Measurements from ENCODE around the gene PANX2. TPM values are rescaled to one million over a fixed set of nuclear protein-coding genes. Genes with fewer than 3 reads are reported as not detected.

The PANX2 gene
- total and polyA plus RNA-seq, 2 donors (not counting 1 experiment from before 2014, with no cell fraction given): 0.04 to 0.59 TPM

DNA sequence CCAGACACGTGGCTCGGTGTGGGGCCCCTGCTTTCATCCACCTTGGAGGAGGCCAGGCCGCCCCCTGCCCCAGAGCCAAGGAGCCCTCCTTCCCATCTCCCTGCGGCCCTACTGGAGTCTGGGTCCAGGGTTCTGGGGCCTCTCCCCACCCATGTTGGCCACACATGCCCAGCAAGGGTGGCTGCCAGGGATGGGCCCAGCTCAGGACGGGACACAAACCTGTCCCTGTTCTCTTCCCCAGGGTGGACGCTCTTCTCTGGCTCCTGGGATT, 4.6 kb downstream of the PANX2 start:
- no peaks in the 10 kb centered on the region for H3K36me3 ChIP-seq (replicated peaks in 1 of 2; ENCODE audit: control extremely low read depth in 1 of 2, control insufficient read depth in 1 of 2, extremely low read depth in 1 of 2, insufficient read depth in 2 of 2, low read length in 1 of 2)
- H3K79me2 ChIP-seq (ENCODE audit: control insufficient read depth, insufficient read depth, low read length): no peaks in the 10 kb centered on the region
- no peak for ATAC-seq (ENCODE audit: low read depth)
- H3K9ac ChIP-seq (ENCODE audit: low read length): no peak overlapping the region
- TF ChIP-seq EZH2 (IDR thresholded peaks at IDR 0.05; ENCODE audit: borderline replicate concordance, insufficient read depth, low read depth, low read length, poor library complexity, severe bottlenecking) (no peak), CTCF (IDR thresholded peaks at IDR 0.05) (no peak)
- peaks cover 34 to 38% of the 10 kb centered on the region in 2 donors for H3K4me1 ChIP-seq (ENCODE audit: control insufficient read depth in 2 of 2, insufficient read depth in 2 of 2, low read length in 2 of 2)
- ChIA-PET CTCF (interaction anchor here (1.3 to 4.1 kb wide), 2 partner anchors 16 to 25 kb away, joined by 4 to 13 read pairs; no protein-coding TSS in a partner anchor), POLR2A (interaction anchor here (2.0 to 8.0 kb wide), 2 partner anchors 12 to 16 kb away, joined by 7 to 54 read pairs; no protein-coding TSS in a partner anchor)
- Mint-ChIP-seq H3K4me3 (no peak overlapping the region), H3K9me3 (ENCODE audit: insufficient read depth) (no peaks in the 10 kb centered on the region), H3K27ac (no peak overlapping the region), H3K27me3 (peaks cover 19% of the 10 kb centered on the region), H3K4me1 (peaks cover 33% of the 10 kb centered on the region)
- no peak overlapping the region for H3K27ac ChIP-seq (ENCODE audit: low read length in 2 of 2)
- no peak for DNase-seq
- H2AFZ ChIP-seq (ENCODE audit: insufficient read depth, low read depth, low read length, poor library complexity, severe bottlenecking): no peak overlapping the region
- H3K4me2 ChIP-seq (replicated peaks; ENCODE audit: low read depth, low read length, poor library complexity, severe bottlenecking): no peak overlapping the region
- H4K20me1 ChIP-seq (ENCODE audit: control insufficient read depth, insufficient read depth, low read length, poor library complexity, severe bottlenecking): no peaks in the 10 kb centered on the region
- 98% methylated on average over 4 of the region's 6 CpGs for WGBS (ENCODE audit: insufficient coverage)
- H3K4me3 ChIP-seq (ENCODE audit: control extremely low read depth in 1 of 5, extremely low read depth in 1 of 5, insufficient read depth in 1 of 5, low read depth in 2 of 5, low read length in 4 of 5): no peak overlapping the region
- peaks cover 0 to 5% (median 0%) of the 10 kb centered on the region in 3 donors for H3K9me3 ChIP-seq (ENCODE audit: control extremely low read depth in 1 of 3, control insufficient read depth in 2 of 3, insufficient read depth in 1 of 3, low read length in 2 of 3)
- H3K27me3 ChIP-seq (replicated peaks in 1 of 4; ENCODE audit: control extremely low read depth in 1 of 4, control insufficient read depth in 3 of 4, insufficient read depth in 4 of 4, low read length in 3 of 4): peaks cover 0 to 16% (median 8%) of the 10 kb centered on the region in 4 experiments
- intact Hi-C loops (cut with micrococcal nuclease): no loop called here

GRCh38 chr22:50175921-50176849, 5.7 kb downstream of the PANX2 start:
- intact Hi-C loops (cut with micrococcal nuclease): no loop called here
- peak; percentile 25 for ATAC-seq (ENCODE audit: low read depth)
- CTCF ChIA-PET: interaction anchor here (1.1 to 4.1 kb wide), 3 partner anchors 15 to 61 kb away, joined by 3 to 13 read pairs (median 3); no protein-coding TSS in a partner anchor

More at GRCh38 chr22:50175921-50176849, 5.7 kb downstream of the PANX2 start:
- H3K9me3 ChIP-seq (ENCODE audit: control extremely low read depth in 1 of 3, control insufficient read depth in 2 of 3, insufficient read depth in 1 of 3, low read length in 2 of 3): peaks cover 0 to 5% (median 0%) of the 10 kb centered on the region in 3 donors
- peaks cover 16% of the 10 kb centered on the region for H3K27me3 Mint-ChIP-seq
- POLR2A ChIA-PET: interaction anchor here (0.6 to 8.0 kb wide), 3 partner anchors 11 to 178 kb away, joined by 7 to 54 read pairs (median 11); no protein-coding TSS in a partner anchor
- no peak overlapping the region for H2AFZ ChIP-seq (ENCODE audit: insufficient read depth, low read depth, low read length, poor library complexity, severe bottlenecking)
- H3K27ac ChIP-seq (ENCODE audit: low read length in 2 of 2): no peak overlapping the region
- H3K4me1 ChIP-seq (ENCODE audit: control insufficient read depth in 2 of 2, insufficient read depth in 2 of 2, low read length in 2 of 2): peaks cover 32 to 39% of the 10 kb centered on the region in 2 donors
- H3K27ac Mint-ChIP-seq: no peak overlapping the region
- H3K79me2 ChIP-seq (ENCODE audit: control insufficient read depth, insufficient read depth, low read length): no peaks in the 10 kb centered on the region
- H3K4me3 Mint-ChIP-seq: no peak overlapping the region
- no peak for TF ChIP-seq CTCF (IDR thresholded peaks at IDR 0.05)
- no peak for TF ChIP-seq EZH2 (IDR thresholded peaks at IDR 0.05; ENCODE audit: borderline replicate concordance, insufficient read depth, low read depth, low read length, poor library complexity, severe bottlenecking)
- H3K9ac ChIP-seq (ENCODE audit: low read length): no peak overlapping the region
- DNase-seq: no peak
- H3K4me1 Mint-ChIP-seq: peaks cover 33% of the 10 kb centered on the region
- H3K4me3 ChIP-seq (ENCODE audit: control extremely low read depth in 1 of 5, extremely low read depth in 1 of 5, insufficient read depth in 1 of 5, low read depth in 2 of 5, low read length in 4 of 5): no peak overlapping the region
- H3K36me3 ChIP-seq (replicated peaks in 1 of 2; ENCODE audit: control extremely low read depth in 1 of 2, control insufficient read depth in 1 of 2, extremely low read depth in 1 of 2, insufficient read depth in 2 of 2, low read length in 1 of 2): no peaks in the 10 kb centered on the region
- H3K27me3 ChIP-seq (replicated peaks in 1 of 4; ENCODE audit: control extremely low read depth in 1 of 4, control insufficient read depth in 3 of 4, insufficient read depth in 4 of 4, low read length in 3 of 4): peaks cover 0 to 14% (median 5%) of the 10 kb centered on the region in 4 experiments
- no peaks in the 10 kb centered on the region for H3K9me3 Mint-ChIP-seq (ENCODE audit: insufficient read depth)
- no peaks in the 10 kb centered on the region for H4K20me1 ChIP-seq (ENCODE audit: control insufficient read depth, insufficient read depth, low read length, poor library complexity, severe bottlenecking)
- H3K4me2 ChIP-seq (replicated peaks; ENCODE audit: low read depth, low read length, poor library complexity, severe bottlenecking): peak overlapping the region; percentile 31
- 61% methylated on average over 22 of the region's 27 CpGs for WGBS (ENCODE audit: insufficient coverage)
